ENCODE measurements around the gene FCN2.
"Not testable (repeated sequence)": the region's sequence is repeated elsewhere in the genome, so short reads cannot be mapped to it uniquely, and the experiment has no call there.

FCN2 gene

DNA sequence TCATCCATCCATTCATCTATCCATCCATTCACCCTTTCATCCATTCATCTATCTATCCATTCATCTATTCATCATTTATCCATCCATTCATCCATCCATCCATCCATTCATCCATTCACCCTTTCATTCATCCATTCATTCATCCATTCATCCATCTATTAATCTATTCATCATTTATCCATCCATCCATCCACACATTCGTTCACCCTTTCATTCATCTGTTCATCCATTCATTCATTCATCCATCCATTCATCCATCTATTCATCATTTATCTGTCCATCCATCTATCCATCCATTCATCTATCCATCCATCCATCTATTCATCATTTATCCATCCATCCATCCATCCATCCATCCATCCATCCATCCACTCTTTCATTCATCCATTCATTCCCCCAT is 33.9 kb upstream of the FCN2 start:
- DNase-seq (ENCODE audit: extremely low spot score, insufficient read length, low read depth), result no peak
- no peak for FAIRE-seq

DNA sequence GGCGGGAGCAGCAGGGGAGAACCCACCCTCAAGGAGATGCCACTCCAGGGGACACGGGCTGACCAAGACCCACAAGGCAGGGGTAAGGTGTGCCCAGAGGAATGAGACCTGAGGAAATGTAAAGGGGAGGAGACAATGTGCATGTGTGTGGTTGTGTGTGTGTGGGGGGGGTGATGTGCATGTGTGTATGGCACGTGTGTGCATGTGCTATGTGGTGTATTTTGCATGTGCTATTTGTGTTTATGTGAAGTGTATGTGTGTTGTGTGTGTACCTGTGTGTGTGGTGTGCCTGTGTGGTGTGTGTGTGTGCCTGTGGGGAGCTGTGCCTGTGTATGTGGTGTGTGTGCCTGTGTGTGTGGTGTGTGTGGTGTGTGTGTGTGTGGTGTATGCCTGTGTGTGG is 33.5 kb upstream of the FCN2 start:
- no peak for FAIRE-seq

DNA sequence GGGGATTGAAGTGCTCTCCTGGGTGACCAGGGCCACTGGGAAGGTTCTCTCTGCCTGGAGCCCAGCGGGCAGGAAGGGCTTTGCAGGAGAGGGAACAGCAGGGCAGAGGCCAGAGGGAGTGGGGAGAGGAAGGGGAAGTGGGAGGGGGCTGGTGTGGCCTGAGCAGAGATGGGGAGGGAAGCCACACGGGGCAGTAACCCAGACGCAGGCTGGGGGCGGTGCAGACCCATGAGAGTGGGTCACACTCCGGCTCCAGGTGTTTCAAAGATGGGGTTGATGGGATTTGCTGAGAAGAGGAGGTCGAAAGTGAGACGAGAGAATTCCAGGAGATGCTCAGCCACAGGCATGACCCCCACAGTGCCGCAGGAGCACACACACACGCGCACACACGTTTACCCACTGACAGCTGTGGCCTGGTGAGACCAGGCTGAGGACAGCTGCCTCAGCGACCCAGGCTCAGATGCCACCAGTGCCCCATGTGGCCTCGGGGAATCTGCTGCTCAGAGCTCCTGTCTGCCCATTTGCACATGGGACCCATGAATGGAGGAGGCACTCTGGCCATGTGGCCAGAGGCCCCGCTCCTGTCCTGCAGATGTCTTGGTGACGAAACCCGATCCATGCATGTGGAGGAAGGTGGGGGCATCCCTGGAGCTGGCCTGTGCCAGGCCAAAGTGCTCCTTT is 32.7 kb upstream of the FCN2 start:
- FAIRE-seq, result no peak
- no peak for DNase-seq (ENCODE audit: extremely low spot score, insufficient read length, low read depth)

More for the DNA sequence above, 33.5 kb upstream of the FCN2 start:
- DNase-seq (ENCODE audit: extremely low spot score, insufficient read length, low read depth), result no peak

- FAIRE-seq, result no peak
- no peak for DNase-seq (ENCODE audit: extremely low spot score, insufficient read length, low read depth)
Measured at GRCh38 chr9:134848504-134848903, 32.1 kb upstream of the FCN2 start.

DNA sequence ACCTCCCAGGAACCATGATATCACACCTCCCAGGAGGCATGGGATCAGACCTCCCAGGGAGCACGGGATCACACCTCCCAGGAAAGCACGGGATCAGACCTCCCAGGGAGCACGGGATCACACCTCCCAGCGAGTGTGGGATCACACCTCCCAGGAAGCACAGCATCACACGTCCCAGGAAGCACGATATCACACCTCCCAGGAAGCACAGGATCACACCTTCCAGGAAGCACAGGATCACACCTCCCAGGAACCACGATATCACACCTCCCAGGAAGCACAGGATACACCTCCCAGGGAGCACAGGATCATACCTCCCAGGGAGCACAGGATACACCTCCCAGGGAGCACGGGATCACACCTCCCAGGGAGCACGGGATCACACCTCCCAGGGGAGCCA is 30.0 kb upstream of the FCN2 start:
- DNase-seq (ENCODE audit: extremely low spot score, insufficient read length, low read depth), result no peak
- FAIRE-seq, result no peak

GRCh38 chr9:134851020-134851419 is 29.6 kb upstream of the FCN2 start:
- no peak for DNase-seq (ENCODE audit: extremely low spot score, insufficient read length, low read depth)
- FAIRE-seq, result no peak

DNA sequence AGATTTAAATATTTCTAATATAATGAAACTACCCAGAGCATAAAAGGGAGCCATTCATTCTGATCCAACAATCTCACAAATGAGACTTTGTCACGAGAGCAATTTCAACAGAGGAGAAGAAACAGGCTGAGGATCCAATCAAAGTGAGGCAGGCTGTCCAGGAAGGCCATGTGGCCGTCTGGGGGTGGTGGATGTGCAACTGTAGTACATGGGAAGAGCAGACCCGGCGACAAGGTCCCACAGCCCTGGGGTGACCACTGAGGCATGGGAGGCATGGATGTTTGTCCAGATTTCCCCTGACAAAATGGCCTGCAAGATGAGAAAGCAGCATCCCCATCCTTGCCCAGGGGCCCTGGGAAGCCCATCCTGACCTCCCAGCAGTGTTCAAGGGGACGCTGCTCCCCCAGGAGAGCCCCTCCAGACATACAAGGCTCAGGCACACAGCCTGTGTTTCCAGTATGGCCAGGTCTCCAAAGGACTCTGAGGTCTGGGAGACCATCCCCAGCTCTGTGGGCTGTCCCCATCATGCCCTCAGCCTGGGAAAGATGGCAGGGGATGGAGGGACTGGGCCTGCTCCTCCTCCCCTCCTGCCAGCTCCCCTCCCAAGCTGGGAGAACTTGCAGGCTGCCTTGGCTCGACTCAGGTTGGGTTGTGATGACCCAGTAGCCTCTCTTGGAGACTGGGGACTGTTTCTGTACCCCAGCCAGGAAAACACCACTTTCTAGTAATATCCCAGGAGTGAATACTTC is 27.5 kb upstream of the FCN2 start:
- FAIRE-seq, result no peak
- no peak for DNase-seq (ENCODE audit: extremely low spot score, insufficient read length, low read depth)

DNA sequence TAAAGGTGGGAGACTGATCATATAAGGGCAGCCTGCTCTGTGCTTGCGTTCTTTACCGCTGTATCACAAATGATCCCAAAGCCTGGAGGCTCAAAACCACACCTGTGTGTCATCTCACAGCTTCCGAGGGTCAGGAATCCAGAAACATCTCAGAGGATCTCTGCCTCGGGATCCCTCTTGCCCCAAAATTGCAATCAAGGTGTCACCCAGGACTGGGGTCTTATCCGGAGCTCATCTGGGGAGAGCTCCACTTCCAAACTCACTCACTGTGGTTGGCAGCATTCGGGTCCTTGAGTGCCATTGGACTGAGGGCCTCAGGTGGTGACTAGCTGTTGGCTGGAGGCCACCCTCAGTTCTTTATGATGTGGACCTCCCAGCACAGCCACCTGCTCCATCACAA is 26.7 kb upstream of the FCN2 start:
- DNase-seq (ENCODE audit: extremely low spot score, insufficient read length, low read depth) (no peak), FAIRE-seq (no peak)

- FAIRE-seq (no peak), DNase-seq (ENCODE audit: extremely low spot score, insufficient read length, low read depth) (no peak)
Measured at GRCh38 chr9:134854541-134854981, 26.0 kb upstream of the FCN2 start.

- FAIRE-seq, result no peak
- DNase-seq (ENCODE audit: extremely low spot score, insufficient read length, low read depth), result no peak
Measured at GRCh38 chr9:134855231-134855899, 25.2 kb upstream of the FCN2 start.

DNA sequence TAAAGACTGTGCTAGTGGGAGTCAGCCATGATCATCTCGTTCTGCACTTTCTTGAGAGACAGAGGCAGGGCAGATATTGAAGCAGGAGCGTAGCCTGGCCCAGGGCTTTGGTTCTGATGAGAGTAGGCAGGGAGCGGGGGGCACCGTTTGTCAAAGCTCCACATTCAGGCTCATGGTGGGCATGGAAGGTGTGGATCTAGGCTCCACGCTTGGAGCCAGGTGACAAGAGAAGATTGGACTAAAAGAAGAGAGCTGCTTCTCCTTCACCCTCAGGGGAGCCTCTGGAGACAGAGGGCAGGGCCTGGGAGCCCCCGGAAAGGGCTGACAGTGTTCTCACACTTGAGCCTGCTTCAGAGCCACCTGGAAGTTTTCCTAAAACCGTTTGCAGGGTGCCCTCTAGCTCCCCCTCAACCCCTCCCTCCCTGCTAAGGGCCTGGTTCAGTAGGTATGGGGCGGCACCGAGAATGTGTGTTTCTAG is 24.7 kb upstream of the FCN2 start:
- no peak for FAIRE-seq
- no peak for DNase-seq (ENCODE audit: extremely low spot score, insufficient read length, low read depth)

GRCh38 chr9:134857451-134857850 is 23.2 kb upstream of the FCN2 start:
- not testable (repeated sequence) for FAIRE-seq; DNase-seq (ENCODE audit: extremely low spot score, insufficient read length, low read depth)

- DNase-seq (ENCODE audit: extremely low spot score, insufficient read length, low read depth), result peak; percentile 53
- peak; percentile 93 for FAIRE-seq
Measured at GRCh38 chr9:134858051-134858841, 22.4 kb upstream of the FCN2 start.

GRCh38 chr9:134860510-134860909 is 20.1 kb upstream of the FCN2 start:
- no peak for DNase-seq (ENCODE audit: extremely low spot score, insufficient read length, low read depth)
- FAIRE-seq, result no peak

- FAIRE-seq, result no peak
- no peak for DNase-seq (ENCODE audit: extremely low spot score, insufficient read length, low read depth)
Measured at GRCh38 chr9:134861595-134862334, 18.8 kb upstream of the FCN2 start.

DNA sequence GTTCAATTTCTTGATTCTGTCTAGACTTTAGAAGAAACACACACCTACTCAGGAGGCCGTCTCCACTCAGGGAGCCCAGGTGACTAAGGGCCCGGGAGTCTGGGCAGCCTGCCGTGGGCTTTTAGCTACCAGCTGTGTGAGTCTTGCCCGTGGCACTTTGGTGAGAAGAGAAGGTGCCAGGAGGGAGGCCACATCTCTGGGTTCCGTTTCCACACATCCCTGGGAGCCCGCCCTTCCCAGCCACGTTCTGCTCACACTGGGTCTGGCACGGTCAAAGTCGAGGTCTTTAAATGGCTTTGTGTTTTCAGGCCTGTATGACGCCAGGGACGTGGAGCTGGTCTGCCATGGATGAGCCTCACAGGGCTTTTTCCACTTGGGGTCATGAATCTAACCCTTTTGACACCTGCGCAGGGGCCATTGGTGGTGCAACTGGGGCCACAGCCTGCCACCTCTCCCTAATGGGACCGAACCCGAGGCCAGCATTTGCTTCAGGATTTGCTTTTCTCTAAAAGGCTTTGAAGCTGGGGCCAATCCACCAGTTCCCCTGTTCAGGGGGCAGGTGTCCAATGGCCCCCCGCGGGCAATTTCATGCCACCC is 17.2 kb upstream of the FCN2 start:
- FAIRE-seq (no peak), DNase-seq (ENCODE audit: extremely low spot score, insufficient read length, low read depth) (no peak)

- DNase-seq (ENCODE audit: extremely low spot score, insufficient read length, low read depth) (no peak), FAIRE-seq (no peak)
Measured at GRCh38 chr9:134863941-134864820, 16.4 kb upstream of the FCN2 start.

- no peak for FAIRE-seq
Measured at GRCh38 chr9:134864821-134865190, 15.8 kb upstream of the FCN2 start.

More at GRCh38 chr9:134864821-134865190, 15.8 kb upstream of the FCN2 start:
- DNase-seq (ENCODE audit: extremely low spot score, insufficient read length, low read depth), result no peak
